Upper lobe of left lung (tissue), 4 donors: ENCODE data around the gene CCT5.

Experiments used
- CTCF ChIP-seq, 6 experiments: fragments of 450-650 bp in 4 of 6; fragments of 200-600 bp in 2 of 6; sonication (generic) in 2 of 6; IDR thresholded peaks; one replicate each; pipeline ENCODE4 v1.5.1; 2016 to 2019; ENCODE audit warnings: antibody characterized with exemption in 6 of 6
- EP300 ChIP-seq, 4 donors: sonication (generic); formaldehyde crosslinking; IDR thresholded peaks; one replicate each; pipeline ENCODE4 v1.5.1; 2017; ENCODE audit warnings: antibody characterized with exemption in 4 of 4, control low read depth in 2 of 4
- POLR2A ChIP-seq, 4 donors: fragments of 450-650 bp; IDR thresholded peaks; one replicate each; pipeline ENCODE4 v1.5.1; 2016 to 2017; ENCODE audit warnings: antibody characterized with exemption in 4 of 4, mild to moderate bottlenecking in 2 of 4

GRCh38 chr5:10218658-10219057, 31.4 kb upstream of the CCT5 start:
- TF ChIP-seq CTCF (IDR thresholded peaks at IDR 0.05) (no peak), POLR2A (IDR thresholded peaks at IDR 0.05) (no peak), EP300 (IDR thresholded peaks at IDR 0.05) (no peak)
